ENCODE measurements around the gene EMID1. TPM values are rescaled to one million over a fixed set of nuclear protein-coding genes. Genes with fewer than 3 reads are reported as not detected.

The EMID1 gene
- total RNA-seq, 2 experiments from 2014 or later: not detected

- H3K36me3 ChIP-seq (ENCODE audit: insufficient read depth, low read length): no peaks in the 10 kb centered on the region
- TF ChIP-seq CTCF (conservative IDR thresholded peaks at IDR 0.05; ENCODE audit: low read length) (no peak), EZH2phosphoT487 (IDR thresholded peaks at IDR 0.05; ENCODE audit: borderline replicate concordance, low read depth, low read length) (no peak)
- no peaks in the 10 kb centered on the region for H3K79me2 ChIP-seq (ENCODE audit: insufficient read depth, low read depth, low read length)
- BruUV-seq (replicated peaks): no TSS peak
- ChIA-PET CTCF (ENCODE audit: unreplicated experiment) (no interaction called here), POLR2A (no interaction called here)
- H3K4me1 ChIP-seq (ENCODE audit: insufficient read depth, low read length, poor library complexity, severe bottlenecking): no peaks in the 10 kb centered on the region
- intact Hi-C loops (cut with micrococcal nuclease; ENCODE audit: unreplicated experiment): no loop called here
- H3K4me3 ChIP-seq (ENCODE audit: low read depth, low read length, poor library complexity, severe bottlenecking): no peak overlapping the region
- no peak overlapping the region for H2AFZ ChIP-seq (ENCODE audit: low read length)
- H3K9me3 ChIP-seq (ENCODE audit: low read length): no peaks in the 10 kb centered on the region
- H3K4me2 ChIP-seq (ENCODE audit: low read length): no peak overlapping the region
- H3K9me2 ChIP-seq (ENCODE audit: insufficient read depth, low read length): no peaks in the 10 kb centered on the region
- H3K27ac ChIP-seq (ENCODE audit: low read depth, low read length, poor library complexity, severe bottlenecking): no peak overlapping the region
- H4K20me1 ChIP-seq (ENCODE audit: insufficient read depth, low read length): no peaks in the 10 kb centered on the region
- DNase-seq (ENCODE audit: low spot score): peak; percentile 30
These were observed 3.4 kb downstream of the EMID1 start for GRCh38 chr22:29208879-29209623.

- H3K4me2 ChIP-seq (ENCODE audit: low read length): no peak overlapping the region
- CTCF ChIA-PET (ENCODE audit: unreplicated experiment): no interaction called here
- no TSS peak for BruUV-seq (replicated peaks)
- H3K4me3 ChIP-seq (ENCODE audit: low read depth, low read length, poor library complexity, severe bottlenecking): no peak overlapping the region
- no peaks in the 10 kb centered on the region for H3K79me2 ChIP-seq (ENCODE audit: insufficient read depth, low read depth, low read length)
- no peaks in the 10 kb centered on the region for H4K20me1 ChIP-seq (ENCODE audit: insufficient read depth, low read length)
- no peaks in the 10 kb centered on the region for H3K36me3 ChIP-seq (ENCODE audit: insufficient read depth, low read length)
- no peak for TF ChIP-seq CTCF (conservative IDR thresholded peaks at IDR 0.05; ENCODE audit: low read length)
- TF ChIP-seq EZH2phosphoT487 (IDR thresholded peaks at IDR 0.05; ENCODE audit: borderline replicate concordance, low read depth, low read length): no peak
- POLR2A ChIA-PET: no interaction called here
- intact Hi-C loops (cut with micrococcal nuclease; ENCODE audit: unreplicated experiment): no loop called here
- H3K9me2 ChIP-seq (ENCODE audit: insufficient read depth, low read length): no peaks in the 10 kb centered on the region
- H3K4me1 ChIP-seq (ENCODE audit: insufficient read depth, low read length, poor library complexity, severe bottlenecking): no peaks in the 10 kb centered on the region
- DNase-seq (ENCODE audit: low spot score): no peak
- H3K9me3 ChIP-seq (ENCODE audit: low read length): no peaks in the 10 kb centered on the region
- no peak overlapping the region for H3K27ac ChIP-seq (ENCODE audit: low read depth, low read length, poor library complexity, severe bottlenecking)
- no peak overlapping the region for H2AFZ ChIP-seq (ENCODE audit: low read length)
These were observed 3.9 kb downstream of the EMID1 start for GRCh38 chr22:29209624-29209929.

- H3K4me2 ChIP-seq (ENCODE audit: low read length): no peak overlapping the region
- no peak overlapping the region for H3K4me3 ChIP-seq (ENCODE audit: low read depth, low read length, poor library complexity, severe bottlenecking)
- DNase-seq (ENCODE audit: low spot score): no peak
- no peaks in the 10 kb centered on the region for H3K9me3 ChIP-seq (ENCODE audit: low read length)
- CTCF ChIA-PET (ENCODE audit: unreplicated experiment): no interaction called here
- no peaks in the 10 kb centered on the region for H3K4me1 ChIP-seq (ENCODE audit: insufficient read depth, low read length, poor library complexity, severe bottlenecking)
- no peaks in the 10 kb centered on the region for H4K20me1 ChIP-seq (ENCODE audit: insufficient read depth, low read length)
- H3K9me2 ChIP-seq (ENCODE audit: insufficient read depth, low read length): no peaks in the 10 kb centered on the region
- no peaks in the 10 kb centered on the region for H3K36me3 ChIP-seq (ENCODE audit: insufficient read depth, low read length)
- intact Hi-C loops (cut with micrococcal nuclease; ENCODE audit: unreplicated experiment): no loop called here
- BruUV-seq (replicated peaks): no TSS peak
- no peak overlapping the region for H3K27ac ChIP-seq (ENCODE audit: low read depth, low read length, poor library complexity, severe bottlenecking)
- POLR2A ChIA-PET: no interaction called here
- no peaks in the 10 kb centered on the region for H3K79me2 ChIP-seq (ENCODE audit: insufficient read depth, low read depth, low read length)
- TF ChIP-seq CTCF (conservative IDR thresholded peaks at IDR 0.05; ENCODE audit: low read length) (no peak), EZH2phosphoT487 (IDR thresholded peaks at IDR 0.05; ENCODE audit: borderline replicate concordance, low read depth, low read length) (no peak)
- no peak overlapping the region for H2AFZ ChIP-seq (ENCODE audit: low read length)
These were observed 5.4 kb downstream of the EMID1 start for GRCh38 chr22:29211066-29211465.
